Osteoblast (primary cell): ENCODE measurements around the gene SLC6A6. TPM values are rescaled to one million over a fixed set of nuclear protein-coding genes. Genes with fewer than 3 reads are reported as not detected.

Experiments used
- DNase-seq: peaks from one replicate; pipeline ENCODE4 v3.0.0; 2011; ENCODE audit warnings: low spot score, mixed read lengths; ENCODE audit not compliant: insufficient read length; ENCODE audit errors: missing footprints
- H2AFZ ChIP-seq: 2 replicates; pipeline ENCODE4 v1.6.0; 2011; ENCODE audit warnings: mild to moderate bottlenecking, low read length
- H3K27ac ChIP-seq: 2 replicates; pipeline ENCODE4 v1.5.1; 2011; ENCODE audit warnings: mild to moderate bottlenecking, low read depth, low read length, moderate library complexity
- H3K27me3 ChIP-seq: 2 replicates; pipeline ENCODE4 v1.6.0; 2012; ENCODE audit warnings: mild to moderate bottlenecking, control low read depth, inconsistent platforms, low read length, moderate library complexity; ENCODE audit not compliant: insufficient read depth
- H3K36me3 ChIP-seq: 2 replicates; pipeline ENCODE4 v1.5.1; 2011; ENCODE audit warnings: mild to moderate bottlenecking, low read length, control low read depth, moderate library complexity; ENCODE audit not compliant: insufficient read depth
- H3K4me1 ChIP-seq: 2 replicates; pipeline ENCODE4 v1.5.1; 2011; ENCODE audit warnings: mild to moderate bottlenecking, low read length, control low read depth, moderate library complexity; ENCODE audit not compliant: insufficient read depth
- H3K4me2 ChIP-seq: 2 replicates; pipeline ENCODE4 v1.6.0; 2011; ENCODE audit warnings: mild to moderate bottlenecking, low read length; ENCODE audit not compliant: insufficient read depth
- H3K4me3 ChIP-seq: fragments of 200-600 bp; sonication (generic); 3 replicates; pipeline ENCODE4 v1.5.1; 2012; ENCODE audit warnings: mild to moderate bottlenecking, low read length, inconsistent platforms; ENCODE audit not compliant: insufficient read depth
- H3K79me2 ChIP-seq: 2 replicates; pipeline ENCODE4 v1.6.0; 2012; ENCODE audit warnings: mild to moderate bottlenecking, low read length, control low read depth, inconsistent platforms; ENCODE audit not compliant: insufficient read depth
- H3K9me3 ChIP-seq: 2 replicates; pipeline ENCODE4 v1.5.1; 2011; ENCODE audit warnings: low read depth, low read length, control low read depth
- H4K20me1 ChIP-seq: 2 replicates; pipeline ENCODE4 v1.6.0; 2012; ENCODE audit warnings: mild to moderate bottlenecking, low read length, control low read depth; ENCODE audit not compliant: insufficient read depth
- CTCF ChIP-seq: IDR thresholded peaks from 2 replicates; pipeline ENCODE4 v1.5.1; 2011; ENCODE audit warnings: mild to moderate bottlenecking, low read depth, low read length, moderate library complexity; ENCODE audit errors: extremely low read depth
- total RNA-seq: library from RNA; depleted of rRNA; stranded (reverse); fragments of >200 nt; gene quantifications from 2 replicates; pipeline ENCODE4 v1.2.3, GENCODE V29; 2012

Gene SLC6A6
- total RNA-seq, 1 donor, result 86.5 TPM

GRCh38 chr3:14430706-14431451, 28.5 kb downstream of the SLC6A6 start:
- no peak for DNase-seq
- H3K27me3 ChIP-seq, result no peaks in the 10 kb centered on the region
- no peak for TF ChIP-seq CTCF
- peaks cover 40% of the 10 kb centered on the region for H3K79me2 ChIP-seq
- H3K27ac ChIP-seq, result peak overlapping the region; percentile 69
- H3K9me3 ChIP-seq, result no peaks in the 10 kb centered on the region
- H2AFZ ChIP-seq, result no peak overlapping the region
- H3K4me2 ChIP-seq, result no peak overlapping the region
- H3K4me3 ChIP-seq, result no peak overlapping the region
- peaks cover 37% of the 10 kb centered on the region for H3K4me1 ChIP-seq
- peaks cover 32% of the 10 kb centered on the region for H3K36me3 ChIP-seq
- H4K20me1 ChIP-seq, result peaks cover 45% of the 10 kb centered on the region

- no peak overlapping the region for H2AFZ ChIP-seq
- H3K4me2 ChIP-seq, result peak overlapping the region; percentile 35
- peaks cover 41% of the 10 kb centered on the region for H4K20me1 ChIP-seq
- H3K9me3 ChIP-seq, result no peaks in the 10 kb centered on the region
- H3K27ac ChIP-seq, result peak overlapping the region; percentile 69
- H3K27me3 ChIP-seq, result no peaks in the 10 kb centered on the region
- no peak overlapping the region for H3K4me3 ChIP-seq
- TF ChIP-seq CTCF, result no peak
- DNase-seq, result no peak
- H3K36me3 ChIP-seq, result peaks cover 26% of the 10 kb centered on the region
- peaks cover 37% of the 10 kb centered on the region for H3K4me1 ChIP-seq
- H3K79me2 ChIP-seq, result peaks cover 41% of the 10 kb centered on the region
Measured at GRCh38 chr3:14431452-14431916, 29.1 kb downstream of the SLC6A6 start.

DNA sequence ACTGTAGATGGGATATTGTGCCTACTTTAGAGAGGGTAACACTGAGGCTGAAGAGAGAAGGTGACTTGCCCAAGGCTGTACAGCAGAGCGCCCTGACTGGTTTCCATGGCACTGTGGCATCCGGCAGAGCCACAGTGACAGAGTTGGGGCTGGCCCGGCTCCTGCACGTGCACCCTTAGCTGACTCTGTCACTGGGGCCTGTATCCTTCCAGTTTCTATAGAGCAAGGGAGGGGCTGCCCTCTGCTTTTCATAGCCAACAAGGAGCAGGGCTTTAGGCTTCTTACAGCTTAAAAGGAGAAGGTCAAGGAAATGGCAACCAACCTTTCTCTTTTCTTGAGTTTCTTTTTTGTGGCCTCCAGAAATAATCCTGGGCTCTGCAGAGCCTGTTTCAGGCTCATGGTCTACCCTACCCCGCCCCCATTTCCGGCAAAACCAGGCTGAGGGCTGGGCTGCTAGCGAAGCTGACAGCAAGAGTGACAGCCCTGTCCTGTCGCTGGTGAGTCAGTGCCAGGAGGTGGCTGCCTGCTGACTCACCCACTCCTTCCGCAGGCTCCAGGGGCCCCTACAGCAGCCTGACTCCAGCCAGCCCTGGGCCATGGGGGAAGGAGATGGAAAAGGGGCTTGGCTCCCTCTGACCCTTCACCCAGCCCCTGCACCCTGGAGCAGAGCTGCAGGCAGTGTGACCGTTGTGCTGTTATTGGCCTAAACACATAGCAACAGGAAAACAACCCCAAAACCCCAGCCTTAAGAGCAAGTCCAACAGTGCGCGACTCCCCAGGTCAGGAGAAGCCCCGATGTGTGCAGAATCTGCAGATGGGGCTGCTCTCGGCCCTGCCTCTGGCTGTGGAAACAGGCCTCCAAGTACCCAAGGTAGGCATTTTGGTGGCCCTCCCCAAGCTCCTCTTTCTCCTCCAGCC, 29.8 kb downstream of the SLC6A6 start:
- peak overlapping the region; percentile 69 for H3K27ac ChIP-seq
- peaks cover 20% of the 10 kb centered on the region for H3K36me3 ChIP-seq
- H3K4me1 ChIP-seq, result peaks cover 37% of the 10 kb centered on the region
- H3K4me3 ChIP-seq, result peak overlapping the region; percentile 18
- no peaks in the 10 kb centered on the region for H3K9me3 ChIP-seq
- no peak overlapping the region for H2AFZ ChIP-seq
- TF ChIP-seq CTCF, result no peak
- no peaks in the 10 kb centered on the region for H3K27me3 ChIP-seq
- peaks cover 35% of the 10 kb centered on the region for H4K20me1 ChIP-seq
- peak overlapping the region; percentile 35 for H3K4me2 ChIP-seq
- peak; percentile 96 for DNase-seq
- peaks cover 41% of the 10 kb centered on the region for H3K79me2 ChIP-seq

GRCh38 chr3:14433106-14433505, 30.7 kb downstream of the SLC6A6 start:
- H3K9me3 ChIP-seq, result no peaks in the 10 kb centered on the region
- no peaks in the 10 kb centered on the region for H3K27me3 ChIP-seq
- peaks cover 37% of the 10 kb centered on the region for H3K4me1 ChIP-seq
- peaks cover 17% of the 10 kb centered on the region for H3K36me3 ChIP-seq
- no peak for TF ChIP-seq CTCF
- H3K79me2 ChIP-seq, result peaks cover 40% of the 10 kb centered on the region
- peaks cover 27% of the 10 kb centered on the region for H4K20me1 ChIP-seq
- peak; percentile 72 for DNase-seq
- no peak overlapping the region for H2AFZ ChIP-seq
- H3K4me2 ChIP-seq, result no peak overlapping the region
- H3K4me3 ChIP-seq, result no peak overlapping the region
- H3K27ac ChIP-seq, result peak overlapping the region; percentile 69
